GM19468 (cell line): ENCODE results near the gene TNRC18.

ENCODE experiments used
- ATAC-seq: cut with Tn5 transposase; IDR thresholded peaks from one replicate; pipeline ENCODE4 v1.9.1; 2021; ENCODE audit warnings: mild to moderate bottlenecking, moderate library complexity, moderate number of reproducible peaks; ENCODE audit not compliant: unreplicated experiment; ENCODE audit errors: extremely low read depth

TNRC18 gene

DNA sequence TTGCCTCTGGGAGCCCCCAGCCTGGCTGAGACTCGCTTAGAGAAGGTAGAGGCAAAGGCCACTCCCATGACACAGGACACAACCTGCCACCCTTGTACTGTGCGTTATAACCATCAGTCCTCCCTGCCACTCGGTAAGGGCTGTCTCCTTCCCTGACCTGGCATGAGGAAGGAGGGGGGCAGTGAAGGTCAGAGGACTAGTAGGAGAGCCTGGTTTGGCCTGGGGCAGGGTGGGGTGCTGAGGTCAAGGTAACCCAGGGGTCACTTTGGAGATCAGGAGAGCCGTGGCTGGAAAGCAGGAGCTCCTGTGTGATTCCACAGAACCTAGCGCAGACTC, 6.9 kb upstream of the TNRC18 start:
- ATAC-seq = no peak

DNA sequence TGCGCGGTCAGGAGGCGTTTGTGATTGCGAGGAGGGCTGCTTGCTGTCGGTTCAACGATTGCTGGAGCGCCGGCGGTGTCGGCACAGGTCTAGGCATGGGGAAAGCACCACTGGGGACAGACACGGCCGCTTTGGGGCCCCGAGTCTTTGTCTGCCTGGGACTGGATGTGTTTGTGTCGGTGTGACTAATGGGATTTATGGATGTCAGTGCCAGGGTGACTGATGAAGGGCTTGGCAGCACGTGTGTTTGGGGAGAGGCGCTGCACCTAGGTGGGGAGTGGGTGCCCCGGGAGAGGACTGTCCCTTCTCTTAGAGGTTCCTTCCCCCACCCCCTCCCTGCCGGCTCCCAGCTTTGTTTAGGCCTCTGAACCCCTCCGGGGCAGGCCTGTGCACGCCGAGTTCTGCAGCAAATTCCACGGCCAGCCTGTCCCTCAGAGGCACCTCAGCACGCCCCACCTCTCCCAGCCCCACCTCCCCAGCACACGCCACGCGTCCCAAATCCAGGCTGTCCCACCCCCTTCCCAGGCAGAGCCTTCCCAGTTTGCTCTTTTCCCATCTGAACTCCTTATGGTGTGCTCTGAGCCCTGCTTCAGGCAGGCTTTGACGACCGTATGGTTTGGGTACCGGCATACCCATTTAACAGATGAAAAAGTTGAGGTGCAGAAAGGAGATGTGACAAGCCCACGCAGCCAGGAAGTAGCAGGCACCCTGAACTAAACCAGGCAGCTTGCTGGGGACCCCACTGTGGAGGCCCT, 6.4 kb upstream of the TNRC18 start:
- ATAC-seq = no peak

DNA sequence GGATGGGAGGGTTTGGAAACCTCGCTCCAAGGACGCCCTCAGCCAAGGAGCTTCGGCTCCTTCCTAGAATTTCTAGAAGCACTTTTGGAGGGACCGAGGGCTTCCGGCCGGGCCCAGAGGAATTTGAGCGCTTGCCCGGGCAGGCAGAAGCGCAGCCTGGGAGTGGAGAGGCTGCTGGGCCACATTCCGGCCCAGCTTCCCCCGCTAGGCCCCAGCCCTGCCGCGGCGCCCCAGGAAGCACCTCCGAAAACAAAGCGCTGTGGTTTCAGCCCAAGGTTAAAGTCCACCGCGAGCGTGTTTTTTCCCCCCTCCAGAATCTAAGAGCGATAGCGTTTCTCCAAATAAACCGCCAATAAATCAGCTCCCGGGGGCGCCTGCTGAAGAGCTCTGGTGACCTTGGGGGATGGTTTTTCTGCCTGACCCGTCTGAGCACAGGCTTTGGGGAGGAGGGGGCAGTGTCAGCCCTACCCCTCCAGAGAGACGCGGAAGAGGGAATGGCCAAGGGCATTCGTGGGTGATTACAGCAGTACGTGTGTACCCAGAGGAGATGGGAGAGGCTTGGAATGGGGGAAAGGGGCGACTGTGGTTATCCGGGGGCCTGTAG, 5.7 kb upstream of the TNRC18 start:
- ATAC-seq = no peak

DNA sequence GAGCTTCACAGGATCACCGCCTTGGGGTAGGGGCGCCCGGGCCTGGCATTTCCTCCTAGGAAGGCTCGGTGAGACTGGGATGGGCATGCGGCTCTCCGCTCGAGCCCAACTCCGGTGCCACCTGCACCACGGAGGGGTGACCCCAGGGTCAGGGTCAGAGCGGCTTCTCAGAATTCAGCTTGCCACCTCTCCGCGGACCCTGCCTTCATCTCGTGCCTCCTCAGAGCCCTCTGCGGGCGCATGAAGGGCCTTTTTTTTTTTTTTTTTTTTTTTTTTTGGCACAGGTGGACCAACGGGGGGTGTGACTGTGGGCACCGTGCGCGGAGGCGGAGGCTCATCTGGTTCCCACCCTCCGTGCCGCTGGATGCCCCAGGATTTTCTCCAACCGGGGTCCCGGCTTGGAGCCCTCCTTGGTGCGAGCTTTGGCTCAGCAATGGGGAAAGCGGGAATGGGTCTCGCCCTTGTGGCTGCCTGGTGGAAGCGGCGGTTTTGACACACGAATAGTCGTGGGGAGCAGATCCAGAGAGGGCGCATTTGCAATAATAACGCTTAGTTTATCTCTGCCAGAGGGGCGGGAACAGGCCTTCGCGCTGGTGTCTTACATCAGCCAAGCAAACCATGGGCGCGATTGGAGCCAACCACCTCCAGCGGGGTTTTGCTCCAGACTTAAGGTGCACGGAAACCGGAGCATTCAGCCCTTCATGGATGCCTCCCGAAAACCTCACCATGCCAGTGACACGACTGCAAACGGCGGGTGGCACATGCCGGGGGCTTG, 5.0 kb upstream of the TNRC18 start:
- no peak for ATAC-seq

DNA sequence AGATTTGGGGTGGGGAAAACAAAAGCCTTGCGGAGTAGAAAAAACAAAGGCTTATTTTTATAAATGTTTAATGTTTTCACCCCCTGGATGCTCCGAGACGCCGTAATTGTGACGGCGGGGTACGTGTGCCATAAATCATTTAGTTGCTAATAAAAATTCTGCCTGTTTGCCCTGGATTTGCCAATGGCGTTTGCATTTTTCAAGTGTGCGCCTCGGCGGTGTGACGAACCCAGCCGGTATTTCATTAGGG, 2.5 kb upstream of the TNRC18 start:
- ATAC-seq = no peak

DNA sequence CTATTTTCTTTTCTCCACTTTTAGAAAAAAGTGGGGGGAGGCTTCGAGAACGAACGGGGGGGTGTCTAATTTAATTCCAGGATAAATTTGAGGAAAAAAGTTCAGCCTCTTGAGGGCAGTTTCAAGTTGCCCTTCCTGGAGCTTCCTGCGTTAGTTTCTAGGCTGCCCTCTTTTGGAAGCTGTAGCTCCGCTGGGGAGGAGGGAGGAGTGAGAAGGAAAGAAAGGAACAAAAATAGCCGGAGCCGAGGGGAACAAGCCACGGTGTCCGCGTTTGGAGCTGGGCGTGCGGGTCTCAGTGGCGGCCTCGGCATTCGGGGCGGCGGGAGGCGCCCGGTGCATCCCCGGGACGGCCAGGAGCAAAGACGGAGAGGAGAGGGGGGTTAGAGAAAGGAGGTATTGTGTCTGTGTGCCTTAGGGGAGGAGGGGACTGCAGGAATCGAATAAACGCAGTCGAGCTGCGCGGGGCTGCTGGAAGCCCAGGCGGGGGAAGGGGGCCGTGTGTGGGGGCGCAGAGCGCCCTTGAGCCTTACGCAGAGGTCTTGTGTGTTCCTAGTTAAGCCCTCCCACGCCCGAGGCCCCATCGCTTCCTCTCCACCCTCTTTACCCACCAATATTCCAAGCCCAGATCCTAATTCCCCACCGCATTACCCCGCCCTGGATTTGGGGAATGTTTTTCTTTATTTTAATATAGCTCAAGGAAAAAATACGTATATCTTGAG, 2.0 kb upstream of the TNRC18 start:
- ATAC-seq = no peak

DNA sequence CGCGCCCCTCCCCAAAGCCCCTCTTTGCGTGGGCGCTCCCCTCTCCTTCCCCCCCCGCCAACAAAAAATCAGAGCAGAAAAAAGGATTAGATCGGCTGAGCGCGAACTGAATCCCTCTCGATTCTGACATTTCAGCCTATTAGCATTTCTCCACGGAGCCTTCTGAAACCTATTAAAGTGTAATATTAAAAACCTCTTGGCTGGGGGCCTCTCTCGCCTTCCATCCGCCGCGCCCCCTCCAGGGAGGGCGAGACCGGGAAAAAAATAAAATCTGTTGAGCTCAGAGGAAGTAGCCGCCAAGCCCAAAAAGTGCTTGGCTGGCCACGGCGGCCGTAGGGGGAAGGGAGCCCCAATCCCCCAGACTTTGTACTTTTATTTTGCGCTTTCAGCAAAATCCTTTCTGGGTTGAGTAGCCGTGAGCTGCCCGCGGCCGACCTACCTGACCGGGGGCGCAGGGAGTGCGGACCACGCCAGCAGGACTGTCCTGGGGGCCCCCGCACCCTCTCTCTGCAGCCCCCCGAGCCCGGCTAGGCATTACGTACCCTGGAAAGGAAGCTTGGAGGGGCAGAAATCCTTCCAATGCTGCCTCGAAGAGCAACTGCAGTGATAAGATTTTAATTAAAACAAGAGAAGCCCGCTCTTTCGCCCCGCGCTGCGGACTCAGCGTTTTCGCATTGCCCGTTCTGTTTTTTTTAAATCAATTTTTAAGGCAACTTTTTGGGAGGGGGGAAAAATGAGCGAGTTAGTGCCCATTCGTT, 1.3 kb upstream of the TNRC18 start:
- no peak for ATAC-seq

DNA sequence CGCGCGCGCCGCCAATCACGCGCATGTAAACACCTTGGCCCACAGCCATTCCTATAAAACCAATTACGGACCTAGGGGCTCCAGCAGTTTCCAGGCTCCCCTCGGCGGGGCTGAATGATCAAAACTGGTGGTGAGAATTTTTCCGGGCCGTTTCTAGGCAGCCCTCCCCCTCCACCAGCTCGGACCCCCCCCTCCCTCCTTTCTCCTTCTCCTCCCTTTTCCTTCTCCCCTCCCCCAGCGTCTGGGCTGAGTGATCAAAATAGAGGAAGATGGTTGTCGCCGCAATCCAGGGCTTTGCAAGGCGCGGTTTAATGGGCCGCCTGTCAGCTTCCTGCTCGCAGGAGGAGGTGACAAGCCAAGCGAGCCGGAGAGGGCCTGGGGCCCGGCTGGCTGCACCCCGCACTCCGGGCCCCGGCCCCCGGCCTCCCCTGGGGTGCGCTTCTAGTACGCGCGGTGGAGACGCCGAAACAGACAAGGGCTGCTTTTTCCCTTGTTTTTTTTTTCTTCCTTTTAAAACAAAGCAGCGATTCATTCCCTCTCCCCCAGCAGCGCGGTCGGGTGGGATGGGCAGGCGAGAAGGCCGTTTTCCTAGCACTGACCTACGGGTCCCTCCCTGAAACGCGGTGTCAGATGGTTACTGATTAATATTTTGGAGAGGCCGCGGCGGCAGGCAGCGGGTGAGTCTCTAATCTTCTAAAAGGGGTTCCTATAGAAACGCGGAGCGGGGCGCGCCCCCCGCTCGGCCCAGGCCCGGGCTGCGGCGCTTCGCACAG, 528 bp upstream of the TNRC18 start:
- ATAC-seq = no peak

DNA sequence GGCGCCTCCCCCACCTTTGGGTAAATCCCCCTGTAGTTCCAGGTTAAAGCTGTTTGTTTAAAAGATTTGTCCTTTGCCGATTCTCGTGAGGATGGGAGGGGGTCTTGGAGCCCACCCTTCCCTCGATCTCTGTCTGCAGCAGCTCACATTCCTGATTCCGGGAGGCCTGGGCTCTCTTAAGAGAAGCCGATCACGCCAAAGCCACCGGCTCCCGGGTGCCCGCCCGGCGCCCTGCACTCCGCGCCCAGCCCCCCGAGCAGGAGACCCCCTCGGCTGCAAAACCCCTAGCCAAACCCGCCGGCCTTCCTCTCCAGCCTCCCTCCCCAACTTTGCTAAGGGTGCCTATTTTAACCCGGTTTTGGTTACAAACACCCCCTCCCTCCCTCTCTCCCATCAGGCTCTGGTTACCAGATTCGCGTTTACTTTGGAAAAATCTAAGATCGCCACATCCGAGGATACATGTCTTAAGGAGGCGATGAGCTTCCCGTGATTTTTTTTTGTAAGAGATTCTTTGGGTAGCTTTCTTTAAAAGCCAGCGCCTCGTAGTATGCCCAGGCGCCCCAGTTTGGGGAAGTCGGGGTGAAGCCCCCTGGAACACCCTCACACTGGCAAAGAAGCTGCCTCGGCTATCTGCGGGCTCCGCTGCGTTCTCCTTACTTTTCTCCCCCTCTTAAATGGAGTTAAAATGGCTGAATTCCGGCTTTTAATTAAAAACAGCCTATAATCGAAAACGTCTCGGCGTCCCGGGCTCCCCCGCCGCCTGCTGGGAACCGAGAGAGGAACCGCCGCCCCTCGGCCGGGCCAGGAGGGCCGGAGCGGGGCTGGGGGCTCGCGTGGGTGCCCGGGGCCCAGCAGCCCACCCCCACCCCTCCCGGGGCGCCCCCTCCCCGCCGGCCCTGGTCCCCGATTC, 983 bp downstream of the TNRC18 start:
- ATAC-seq = no peak

DNA sequence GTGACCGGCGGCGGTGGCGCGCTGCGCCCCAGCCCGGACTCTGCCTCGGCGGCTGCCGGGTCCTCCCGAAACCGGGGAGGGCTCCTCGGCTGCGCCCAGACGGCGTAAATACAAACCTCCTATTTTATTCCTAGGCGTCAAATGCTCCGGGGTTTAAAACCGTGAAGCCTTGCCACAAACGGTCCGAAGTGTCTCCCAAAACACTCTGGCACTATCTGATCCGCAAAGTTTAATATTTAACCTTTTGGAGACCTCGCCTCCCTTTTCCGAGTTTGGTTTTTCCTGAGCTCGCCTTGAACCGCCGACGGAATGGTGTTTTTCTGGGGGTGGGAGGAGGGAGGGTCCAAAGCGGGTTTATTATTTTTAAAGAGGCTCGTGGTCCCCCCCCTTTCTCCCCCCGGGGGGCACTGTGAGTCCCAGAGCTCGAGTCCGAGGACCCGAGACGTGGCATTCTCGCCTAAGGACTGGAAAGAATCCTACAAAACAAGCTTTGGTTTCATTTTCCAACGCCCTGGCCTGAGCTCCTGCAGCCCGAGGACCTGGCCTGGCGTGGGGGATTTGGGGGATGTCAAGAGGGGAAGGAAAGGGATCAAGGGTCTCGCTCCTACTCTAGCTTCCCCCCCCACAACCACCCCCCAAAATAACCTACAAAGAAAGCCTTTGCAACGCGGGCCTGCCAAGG, 1.8 kb downstream of the TNRC18 start:
- ATAC-seq = no peak

DNA sequence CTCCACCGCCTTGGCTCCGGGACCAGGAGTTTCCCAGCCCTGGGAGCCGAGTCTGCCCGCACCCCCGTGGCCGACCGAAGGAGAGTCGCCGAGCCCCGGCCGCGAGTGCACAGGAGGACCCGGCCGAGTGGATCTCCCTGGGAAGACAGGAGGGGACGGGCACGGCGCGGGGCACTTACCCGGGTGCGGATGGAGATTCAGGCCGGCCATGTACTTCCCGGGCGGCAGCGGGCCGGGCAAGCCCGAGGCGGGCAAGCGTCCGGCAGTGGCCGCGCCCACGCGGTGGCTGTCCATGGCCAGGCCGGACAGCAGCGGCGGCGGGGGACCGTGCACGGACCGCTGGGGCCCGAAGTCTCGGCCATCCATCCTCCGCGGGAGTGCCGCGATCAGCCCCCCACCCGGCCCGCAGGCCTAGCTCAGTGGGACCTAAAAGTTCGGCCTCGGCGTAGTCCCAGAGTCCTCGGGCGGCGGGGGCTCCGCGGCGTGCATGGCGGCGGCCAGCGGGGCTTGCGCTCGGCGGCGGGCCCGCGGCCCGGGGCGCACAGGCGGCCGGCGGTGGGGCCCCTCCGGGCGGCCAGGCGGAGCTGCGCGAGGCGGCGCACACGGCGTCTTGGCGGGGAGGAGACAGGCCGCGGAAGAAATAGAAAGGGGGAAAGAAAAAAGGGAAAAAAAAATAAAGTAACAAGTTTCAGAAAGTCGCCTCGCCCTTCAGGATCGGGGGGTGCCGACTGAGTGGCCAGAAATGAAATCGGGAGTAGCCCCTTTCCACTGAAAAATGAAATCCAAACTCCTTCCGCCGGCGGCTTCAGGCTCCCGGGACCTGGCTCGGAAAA, 2.5 kb downstream of the TNRC18 start:
- no peak for ATAC-seq

DNA sequence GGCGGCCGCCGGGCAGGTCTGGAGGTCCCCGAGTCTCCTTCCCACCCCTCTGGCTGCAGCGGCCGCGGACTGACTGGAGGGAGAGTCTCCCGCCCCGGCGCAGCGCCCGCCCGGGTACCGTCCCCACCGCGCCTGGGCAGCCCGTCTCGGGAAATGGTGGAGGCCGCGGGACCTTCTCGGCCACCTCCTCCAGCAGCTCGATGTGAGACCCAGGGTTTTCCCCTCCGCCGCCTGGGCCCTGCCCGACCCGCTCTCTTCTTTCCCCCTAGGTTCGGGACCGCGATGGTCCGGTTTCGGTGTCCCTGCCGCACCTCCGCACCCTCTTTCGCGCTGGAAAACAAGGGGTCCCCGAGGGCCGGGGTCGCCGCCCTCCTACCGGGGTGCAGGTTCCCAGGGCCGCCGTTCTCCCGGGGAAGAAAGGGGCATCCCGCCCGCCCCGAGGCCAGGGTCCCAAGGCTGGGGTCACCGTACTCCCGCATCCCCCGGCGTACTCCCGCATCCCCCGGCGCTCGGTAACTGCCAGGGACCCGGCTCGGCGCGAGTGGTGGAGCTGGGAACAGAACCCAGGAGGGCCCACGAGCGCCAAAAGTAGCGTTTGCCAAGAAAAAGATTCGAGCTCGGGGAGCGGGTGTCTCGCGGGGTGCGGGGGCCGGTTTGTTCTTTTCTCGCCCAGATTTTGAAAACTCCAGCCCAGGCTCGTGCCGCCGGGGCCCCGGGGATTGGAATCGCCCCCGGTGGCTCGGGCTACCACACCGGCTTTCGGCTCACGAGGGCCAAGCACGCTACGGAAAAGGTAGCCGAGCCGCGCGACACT, 3.4 kb downstream of the TNRC18 start:
- ATAC-seq = no peak

DNA sequence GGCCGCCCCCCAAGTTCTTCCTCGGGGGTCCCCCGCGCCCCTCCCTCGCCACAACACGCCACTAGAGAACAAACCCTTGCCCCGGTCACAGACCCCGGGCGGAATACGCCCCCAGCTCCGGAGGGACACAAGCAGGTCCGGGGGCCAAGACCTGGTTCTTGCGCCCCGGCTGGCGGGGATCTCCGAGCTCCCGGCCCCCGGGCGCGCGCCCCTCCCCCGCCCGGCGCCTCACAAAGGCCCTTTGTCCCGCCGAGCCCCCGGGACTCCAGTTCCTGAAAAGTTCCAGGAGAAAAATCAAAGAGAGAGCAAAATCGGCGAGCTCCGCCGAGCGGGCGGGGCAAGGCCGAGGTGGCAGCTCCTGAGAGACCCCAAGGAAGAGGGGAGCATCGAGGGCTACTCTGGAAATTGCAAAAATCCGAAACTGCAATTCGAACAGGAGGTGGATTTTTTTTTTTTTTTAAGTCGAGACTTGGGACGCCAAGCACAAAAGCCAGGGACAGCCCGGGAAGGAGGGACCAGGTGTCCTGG, 4.0 kb downstream of the TNRC18 start:
- ATAC-seq = no peak

DNA sequence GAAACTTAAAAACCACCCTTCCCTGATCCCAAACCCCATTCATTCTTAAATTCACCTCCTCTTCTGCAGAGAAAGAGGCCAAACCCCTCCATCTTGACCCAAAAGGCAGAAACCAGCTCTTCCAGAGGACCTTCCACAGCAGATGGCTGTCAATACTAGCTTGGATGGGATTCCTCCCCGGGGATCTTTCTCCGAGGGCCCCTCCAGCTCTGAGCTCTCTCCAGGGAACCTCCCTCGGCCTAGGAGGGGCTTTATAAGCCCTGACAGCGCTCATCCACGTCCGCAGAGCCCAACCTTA, 5.4 kb downstream of the TNRC18 start:
- no peak for ATAC-seq

DNA sequence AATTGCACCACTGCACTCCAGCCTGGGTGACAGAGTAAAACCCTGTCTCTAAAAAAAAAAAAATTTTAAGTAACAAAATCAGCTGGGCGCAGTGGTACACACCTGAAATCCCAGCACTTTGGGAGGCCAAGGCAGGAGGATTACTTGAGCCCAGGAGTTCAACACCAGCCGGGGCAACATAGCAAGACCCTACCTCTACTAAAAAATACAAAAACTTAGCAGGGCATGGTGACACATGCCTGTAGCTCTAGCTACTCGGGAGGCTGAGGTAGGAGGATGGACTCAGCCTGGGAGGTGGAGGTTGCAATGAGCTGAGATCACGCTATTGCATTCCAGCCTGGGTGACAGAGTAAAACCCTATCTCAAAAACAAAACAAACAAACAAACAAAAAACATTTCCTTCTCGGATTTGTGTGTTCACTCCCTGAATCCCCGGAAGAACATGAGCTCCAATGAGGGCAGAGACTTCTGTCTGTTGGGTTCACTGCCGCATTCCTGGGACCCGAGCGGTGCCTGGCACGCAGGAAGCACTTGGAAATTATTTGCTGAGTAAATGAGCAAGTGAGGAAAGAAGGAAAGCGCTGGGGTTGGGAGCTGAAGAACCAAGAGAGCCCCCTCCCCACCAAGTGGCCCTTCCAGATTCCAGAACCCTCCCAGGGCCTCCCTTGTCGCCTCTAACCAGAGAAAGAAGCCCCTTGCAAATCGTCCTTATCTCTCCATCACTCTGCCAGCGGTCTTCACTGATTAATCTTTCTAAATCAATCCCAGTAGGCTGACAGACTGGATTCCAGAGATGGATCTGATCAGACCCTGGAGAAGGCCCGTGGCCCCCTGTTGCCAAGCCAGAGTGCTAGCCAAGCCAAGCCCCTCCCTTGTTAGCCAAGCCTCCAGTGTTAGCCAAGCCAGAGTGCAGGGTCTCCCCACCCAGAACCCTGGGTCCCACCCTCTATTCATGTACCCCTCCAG, 6.2 kb downstream of the TNRC18 start:
- no peak for ATAC-seq
